Measurements from ENCODE around the gene MGA.
A peak's percentile ranks its signal among the peaks of the same experiment; 100 is the strongest.
"Not testable (repeated sequence)": the region's sequence is repeated elsewhere in the genome, so short reads cannot be mapped to it uniquely, and the experiment has no call there.

Gene MGA

GRCh38 chr15:41714291-41714690, 54.1 kb downstream of the MGA start:
- no peak for DNase-seq (ENCODE audit: low read depth)

GRCh38 chr15:41716864-41717263, 56.7 kb downstream of the MGA start:
- DNase-seq (ENCODE audit: low read depth), result no peak

DNA sequence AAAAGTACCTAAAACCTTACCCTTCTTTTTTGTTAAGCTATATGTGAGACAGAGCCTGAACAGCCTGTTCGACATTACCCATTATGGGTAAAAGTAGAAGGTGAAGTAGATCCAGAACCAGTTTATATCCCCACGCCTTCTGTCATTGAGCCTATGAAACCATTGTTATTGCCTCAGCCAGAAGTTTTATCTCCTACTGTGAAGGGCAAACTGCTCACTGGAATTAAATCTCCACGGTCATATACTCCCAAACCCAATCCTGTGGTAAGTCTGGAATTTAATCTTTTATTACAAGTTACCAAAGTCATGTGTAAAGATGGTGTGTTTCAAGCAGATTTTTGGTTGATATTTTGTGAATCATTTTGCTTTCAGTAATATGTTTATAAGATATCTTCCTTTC, 66.9 kb downstream of the MGA start:
- DNase-seq (ENCODE audit: low read depth), result no peak

DNA sequence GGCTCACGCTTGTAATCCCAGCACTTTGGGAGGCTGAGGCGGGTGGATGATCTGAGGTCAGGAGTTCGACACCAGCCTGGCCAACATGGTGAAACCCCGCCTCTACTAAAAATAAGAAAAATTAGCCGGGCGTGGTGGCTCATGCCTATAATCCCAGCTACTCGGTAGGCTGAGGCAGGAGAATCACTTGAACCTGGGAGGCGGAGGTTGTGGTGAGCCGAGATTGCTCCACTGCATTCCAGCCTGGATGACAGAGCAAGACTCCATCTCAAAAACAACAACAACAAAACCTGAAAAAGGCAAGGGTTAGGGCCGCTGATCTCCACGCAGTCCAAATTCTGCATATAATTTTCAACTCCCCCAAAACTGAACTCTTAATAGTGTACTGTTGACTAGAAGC, 67.9 kb downstream of the MGA start:
- not testable (repeated sequence) for DNase-seq (ENCODE audit: low read depth)

GRCh38 chr15:41730543-41730942, 70.3 kb downstream of the MGA start:
- DNase-seq (ENCODE audit: low read depth), result no peak

DNA sequence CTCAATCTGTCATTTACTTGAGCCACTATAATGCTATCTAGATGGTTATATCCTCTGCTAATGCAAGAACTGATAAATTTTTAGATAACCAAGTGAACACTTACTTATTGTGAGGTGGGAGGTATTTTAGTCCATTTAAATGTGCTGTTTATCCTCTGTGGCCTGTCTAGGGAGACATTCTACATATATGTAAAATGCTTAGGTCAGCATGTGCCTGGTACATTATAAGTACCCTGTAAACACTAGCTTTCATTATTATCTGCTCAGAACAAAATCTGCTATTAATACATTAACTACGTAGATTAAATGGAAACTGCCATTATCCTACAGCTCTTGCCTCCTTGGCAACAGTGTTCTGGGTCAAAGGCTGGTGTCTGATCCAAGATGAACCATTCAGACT, 72.3 kb downstream of the MGA start:
- DNase-seq (ENCODE audit: low read depth), result no peak

DNA sequence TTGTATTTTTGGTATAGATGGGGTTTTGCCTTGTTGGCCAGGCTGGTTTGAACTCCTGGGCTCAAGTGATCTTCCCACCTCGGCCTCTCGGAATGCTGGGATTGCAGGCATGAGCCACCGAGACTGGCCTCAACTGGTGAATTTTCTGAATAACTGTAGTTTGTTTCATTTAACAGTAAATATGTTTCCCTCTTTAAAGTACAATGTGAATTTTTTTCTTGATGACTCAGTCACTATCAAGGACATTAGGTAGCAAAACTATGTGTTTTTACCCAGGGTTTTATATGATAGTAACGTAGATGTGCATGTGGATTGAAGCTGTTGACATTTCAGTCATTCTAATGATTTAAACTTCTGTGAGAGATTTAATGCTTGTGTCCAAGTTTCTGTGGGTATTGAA, 73.9 kb downstream of the MGA start:
- DNase-seq (ENCODE audit: low read depth), result no peak

DNA sequence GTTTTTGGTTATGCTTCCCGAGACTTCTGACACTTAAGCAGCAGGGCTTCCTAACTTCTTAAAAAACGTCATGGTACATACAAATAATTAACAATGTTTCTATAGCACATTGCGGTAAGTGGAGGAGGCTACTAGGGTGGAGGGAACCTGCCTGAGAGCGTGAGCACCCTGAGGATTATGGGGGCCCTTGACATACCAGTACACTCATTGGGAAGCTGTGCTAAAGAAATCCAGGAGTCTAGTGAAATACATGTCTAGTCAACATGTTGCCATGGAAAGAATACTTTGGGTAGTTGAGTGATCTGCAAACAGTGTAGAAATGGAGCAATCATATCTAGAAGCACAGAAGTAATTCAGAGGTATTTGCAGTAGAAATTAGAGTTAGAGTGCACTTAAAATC, 74.8 kb downstream of the MGA start:
- no peak for DNase-seq (ENCODE audit: low read depth)

GRCh38 chr15:41735492-41735891, 75.3 kb downstream of the MGA start:
- DNase-seq (ENCODE audit: low read depth), result not testable (repeated sequence)

DNA sequence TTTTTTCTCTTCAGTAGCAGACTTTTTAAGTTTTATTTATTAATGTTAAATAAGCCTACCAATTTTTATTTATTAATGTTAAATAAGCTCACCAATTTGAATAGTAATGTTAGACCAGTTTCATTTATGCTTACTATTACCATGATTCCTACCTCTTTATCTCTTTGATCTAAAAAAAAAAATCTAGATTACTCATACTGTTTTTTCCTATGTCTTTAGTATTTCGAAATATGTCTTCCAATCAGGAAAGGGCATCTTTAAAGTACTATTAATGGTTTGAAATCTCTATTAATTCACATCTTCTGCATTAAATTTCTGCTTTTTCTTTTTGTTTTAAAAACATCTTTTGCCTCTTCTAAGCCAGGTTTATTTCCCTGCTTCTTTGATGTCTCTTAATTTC, 86.6 kb downstream of the MGA start:
- no peak for DNase-seq (ENCODE audit: low read depth)

DNA sequence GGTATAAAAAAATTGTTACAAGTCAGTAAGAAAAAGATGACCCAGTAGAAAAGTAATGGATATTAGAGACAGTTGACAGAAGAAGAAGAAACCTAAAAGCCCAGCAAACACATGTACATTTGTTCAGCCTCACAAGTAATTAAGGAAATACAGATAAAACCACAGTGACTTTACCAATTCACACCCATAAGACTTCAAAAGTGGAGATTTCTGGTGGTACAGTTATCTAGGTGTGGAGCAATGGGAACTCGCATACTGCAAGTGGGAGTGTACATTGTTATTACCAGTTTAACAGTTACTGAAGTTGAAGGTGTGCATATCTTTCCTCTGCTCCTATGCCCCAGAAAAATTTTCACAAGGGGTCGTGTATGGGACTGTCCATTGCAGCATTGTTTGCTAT, 96.0 kb downstream of the MGA start:
- no peak for DNase-seq (ENCODE audit: low read depth)

GRCh38 chr15:41772720-41773331, 112.6 kb downstream of the MGA start:
- DNase-seq (ENCODE audit: low read depth), result peak; percentile 75

GRCh38 chr15:41773332-41773728, 113.1 kb downstream of the MGA start:
- no peak for DNase-seq (ENCODE audit: low read depth)

- no peak for DNase-seq (ENCODE audit: low read depth)
Observed at GRCh38 chr15:41773729-41774061, 113.5 kb downstream of the MGA start.

GRCh38 chr15:41774062-41774881, 114.1 kb downstream of the MGA start, which contains the start of gene MAPKBP1:
TSS of gene MAPKBP1 (plus strand) at chr15:41774484. CDS start at chr15:41775276, 792 bp downstream.
- DNase-seq (ENCODE audit: low read depth), result peak; percentile 99

GRCh38 chr15:41774882-41775417, 114.7 kb downstream of the MGA start:
- no peak for DNase-seq (ENCODE audit: low read depth)

DNA sequence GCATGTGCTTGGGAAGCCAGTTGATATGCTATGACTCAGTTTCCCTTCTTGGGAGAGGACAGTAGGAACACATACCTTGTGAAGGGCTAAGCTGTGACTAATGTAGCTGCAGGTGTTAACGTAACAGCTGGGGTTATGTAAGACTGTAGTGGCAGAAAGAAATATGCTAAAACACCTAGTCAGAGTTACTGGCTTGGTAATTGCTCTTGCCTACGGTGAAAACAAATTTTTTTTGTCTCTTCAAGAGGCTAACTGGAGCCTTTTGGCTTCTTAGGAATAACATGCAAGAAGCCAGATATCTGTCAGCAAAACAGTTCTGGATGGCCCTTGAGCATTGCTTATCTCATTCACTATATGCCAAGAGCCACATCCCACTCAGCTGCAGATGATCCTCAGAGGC, 115.4 kb downstream of the MGA start:
- DNase-seq (ENCODE audit: low read depth), result no peak

- no peak for DNase-seq (ENCODE audit: low read depth)
Observed at GRCh38 chr15:41777421-41777973, 117.3 kb downstream of the MGA start.

- DNase-seq (ENCODE audit: low read depth), result no peak
Observed at GRCh38 chr15:41778521-41778920, 118.3 kb downstream of the MGA start.

- DNase-seq (ENCODE audit: low read depth), result no peak
Observed at GRCh38 chr15:41779662-41780157, 119.5 kb downstream of the MGA start.

DNA sequence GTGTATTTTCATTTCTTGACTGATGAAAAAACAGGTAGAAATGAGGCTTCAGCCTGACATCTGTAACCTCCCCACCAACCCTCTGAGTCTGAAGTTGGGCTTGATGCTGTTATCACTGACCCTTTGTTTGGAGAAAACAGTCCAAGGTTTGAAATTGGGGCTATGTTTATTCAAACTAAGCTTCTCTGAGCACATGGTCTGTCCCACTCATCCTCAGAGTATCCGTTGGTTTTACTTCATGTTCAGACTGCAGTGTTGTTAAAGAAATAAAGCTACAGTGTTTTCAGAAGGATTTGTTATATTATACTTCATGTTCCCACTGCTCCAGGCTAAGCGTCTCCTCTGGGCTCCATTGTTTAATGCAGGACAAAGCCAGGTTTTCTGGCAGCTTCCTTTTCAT, 120.1 kb downstream of the MGA start:
- no peak for DNase-seq (ENCODE audit: low read depth)

DNA sequence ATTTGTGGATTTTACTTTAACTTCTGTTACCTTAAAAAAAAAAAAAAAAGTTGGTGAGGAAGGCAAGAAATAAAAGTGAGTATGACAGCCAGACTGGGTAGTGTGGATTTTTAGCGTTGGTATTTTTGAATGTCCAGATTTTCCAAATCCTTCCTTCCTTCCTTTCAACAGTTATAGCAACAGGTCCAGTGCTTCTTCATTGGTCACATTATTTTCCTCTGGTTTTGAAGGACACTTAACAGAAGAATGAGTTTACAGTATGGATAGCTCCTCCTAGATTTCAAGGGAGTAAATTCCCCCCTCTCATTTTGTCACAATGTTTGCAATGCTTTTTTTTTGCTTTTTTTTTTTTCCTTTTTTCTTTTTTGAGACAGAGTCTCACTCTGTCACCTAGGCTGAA, 120.5 kb downstream of the MGA start:
- DNase-seq (ENCODE audit: low read depth), result no peak
